Astrocyte (in vitro differentiated cells and primary cell): ENCODE measurements around the gene TSPAN17.

Experiments used
- EZH2 ChIP-seq: IDR thresholded peaks from 2 replicates; pipeline ENCODE4 v1.6.1; 2012; ENCODE audit warnings: mild to moderate bottlenecking, low read length, inconsistent platforms; ENCODE audit not compliant: insufficient read depth
- TF ChIP-seq, protein P1 (sequence below): IDR thresholded peaks from 2 replicates; pipeline ENCODE4 v1.5.1; 2011; ENCODE audit warnings: low read depth, mild to moderate bottlenecking, inconsistent platforms, low read length, moderate library complexity; ENCODE audit not compliant: insufficient read depth

DNA sequence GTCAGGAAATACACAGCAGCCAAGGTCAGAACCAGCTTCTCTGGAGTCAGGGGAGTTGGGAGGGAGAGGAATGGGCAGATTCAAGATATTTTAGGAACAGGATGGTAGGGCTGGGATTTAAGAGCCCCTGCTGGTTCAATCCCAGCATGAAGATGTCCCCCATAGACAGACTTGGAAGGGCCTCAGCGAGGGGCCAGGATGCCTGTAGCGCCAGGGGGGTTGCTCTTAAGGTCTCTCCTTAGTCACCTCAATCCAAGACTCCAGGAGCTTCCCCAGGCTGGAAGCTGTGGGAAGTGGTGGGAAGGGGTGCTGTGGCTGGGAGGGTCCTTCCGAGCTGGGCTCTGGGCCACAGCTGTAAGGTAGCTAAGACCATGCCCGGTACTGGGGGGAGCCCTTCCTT, 8.1 kb upstream of the TSPAN17 start:
- TF ChIP-seq, protein P1, sequence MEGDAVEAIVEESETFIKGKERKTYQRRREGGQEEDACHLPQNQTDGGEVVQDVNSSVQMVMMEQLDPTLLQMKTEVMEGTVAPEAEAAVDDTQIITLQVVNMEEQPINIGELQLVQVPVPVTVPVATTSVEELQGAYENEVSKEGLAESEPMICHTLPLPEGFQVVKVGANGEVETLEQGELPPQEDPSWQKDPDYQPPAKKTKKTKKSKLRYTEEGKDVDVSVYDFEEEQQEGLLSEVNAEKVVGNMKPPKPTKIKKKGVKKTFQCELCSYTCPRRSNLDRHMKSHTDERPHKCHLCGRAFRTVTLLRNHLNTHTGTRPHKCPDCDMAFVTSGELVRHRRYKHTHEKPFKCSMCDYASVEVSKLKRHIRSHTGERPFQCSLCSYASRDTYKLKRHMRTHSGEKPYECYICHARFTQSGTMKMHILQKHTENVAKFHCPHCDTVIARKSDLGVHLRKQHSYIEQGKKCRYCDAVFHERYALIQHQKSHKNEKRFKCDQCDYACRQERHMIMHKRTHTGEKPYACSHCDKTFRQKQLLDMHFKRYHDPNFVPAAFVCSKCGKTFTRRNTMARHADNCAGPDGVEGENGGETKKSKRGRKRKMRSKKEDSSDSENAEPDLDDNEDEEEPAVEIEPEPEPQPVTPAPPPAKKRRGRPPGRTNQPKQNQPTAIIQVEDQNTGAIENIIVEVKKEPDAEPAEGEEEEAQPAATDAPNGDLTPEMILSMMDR, result no peak
- no peak for TF ChIP-seq EZH2
